ENCODE data around the gene ZNF32.

GRCh38 chr10:43653746-43654145, 5.1 kb upstream of the ZNF32 start:
- TF ChIP-seq, protein P1, sequence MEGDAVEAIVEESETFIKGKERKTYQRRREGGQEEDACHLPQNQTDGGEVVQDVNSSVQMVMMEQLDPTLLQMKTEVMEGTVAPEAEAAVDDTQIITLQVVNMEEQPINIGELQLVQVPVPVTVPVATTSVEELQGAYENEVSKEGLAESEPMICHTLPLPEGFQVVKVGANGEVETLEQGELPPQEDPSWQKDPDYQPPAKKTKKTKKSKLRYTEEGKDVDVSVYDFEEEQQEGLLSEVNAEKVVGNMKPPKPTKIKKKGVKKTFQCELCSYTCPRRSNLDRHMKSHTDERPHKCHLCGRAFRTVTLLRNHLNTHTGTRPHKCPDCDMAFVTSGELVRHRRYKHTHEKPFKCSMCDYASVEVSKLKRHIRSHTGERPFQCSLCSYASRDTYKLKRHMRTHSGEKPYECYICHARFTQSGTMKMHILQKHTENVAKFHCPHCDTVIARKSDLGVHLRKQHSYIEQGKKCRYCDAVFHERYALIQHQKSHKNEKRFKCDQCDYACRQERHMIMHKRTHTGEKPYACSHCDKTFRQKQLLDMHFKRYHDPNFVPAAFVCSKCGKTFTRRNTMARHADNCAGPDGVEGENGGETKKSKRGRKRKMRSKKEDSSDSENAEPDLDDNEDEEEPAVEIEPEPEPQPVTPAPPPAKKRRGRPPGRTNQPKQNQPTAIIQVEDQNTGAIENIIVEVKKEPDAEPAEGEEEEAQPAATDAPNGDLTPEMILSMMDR (IDR thresholded peaks at IDR 0.05): no peak
- no peak for TF ChIP-seq EZH2 (IDR thresholded peaks at IDR 0.05; ENCODE audit: borderline replicate concordance, insufficient read depth, low read depth, low read length, poor library complexity, severe bottlenecking)

Measured in B cell (primary cell).